GM12891 (cell line): ENCODE results near the gene TMEM38A.

Source experiments
- POLR2A ChIP-seq: IDR thresholded peaks from 2 replicates; pipeline ENCODE4 v1.6.1; 2011; ENCODE audit warnings: low read depth, low read length, control low read depth
- POLR2AphosphoS5 ChIP-seq: IDR thresholded peaks from 2 replicates; pipeline ENCODE4 v1.6.1; 2011; ENCODE audit warnings: low read depth, low read length, control low read depth
- POU2F2 ChIP-seq: IDR thresholded peaks from 2 replicates; pipeline ENCODE4 v1.6.1; 2011; ENCODE audit warnings: low read depth, mild to moderate bottlenecking, control low read depth, low read length, moderate library complexity
- TAF1 ChIP-seq: IDR thresholded peaks from 2 replicates; pipeline ENCODE4 v1.6.1; 2011; ENCODE audit warnings: low read depth, low read length, control low read depth

DNA sequence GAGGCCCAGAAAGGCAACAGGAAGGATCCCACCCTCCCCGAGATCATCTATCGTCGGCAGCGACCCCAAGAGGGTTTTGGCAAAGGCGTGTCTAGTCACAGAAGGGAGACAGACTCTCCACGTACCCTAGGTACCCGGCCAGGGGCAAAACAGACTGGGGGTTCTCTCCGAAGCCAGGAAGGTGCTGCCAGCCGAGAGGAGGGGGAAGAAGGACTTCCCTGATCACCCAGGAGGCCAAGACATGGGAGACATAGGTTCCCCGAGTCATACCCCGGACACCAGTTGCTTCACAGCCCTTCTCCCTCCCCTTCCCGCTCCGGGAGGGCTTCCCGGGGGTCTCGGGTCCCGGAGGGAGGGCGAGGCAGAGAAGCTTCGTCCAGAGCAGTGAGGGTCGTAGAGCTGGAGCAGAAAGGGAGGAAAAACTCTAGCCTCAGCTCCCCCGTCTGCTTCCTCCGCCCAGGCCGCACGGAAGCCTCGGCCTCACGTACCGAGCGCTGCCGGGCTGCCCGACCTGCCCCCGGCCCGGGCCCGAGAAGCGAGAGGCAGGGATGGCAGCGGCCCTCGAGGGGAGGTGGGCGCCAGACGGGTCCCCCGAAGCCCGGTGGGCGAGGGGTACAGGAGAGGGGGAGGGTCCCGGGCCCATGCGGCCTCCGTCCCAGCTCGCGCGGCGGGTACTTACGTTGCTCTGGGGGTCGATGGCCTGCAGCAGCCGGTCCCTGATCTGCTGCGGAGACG lies 33.6 kb upstream of the TMEM38A start:
- TF ChIP-seq POLR2A (no peak), TAF1 (no peak), POU2F2 (no peak), POLR2AphosphoS5 (no peak)
